SK-N-SH (cell line): ENCODE results near the gene SLC44A5. TPM values are rescaled to one million over a fixed set of nuclear protein-coding genes. Genes with fewer than 3 reads are reported as not detected.

Experiments
- CTCF ChIA-PET: fragments of 300-600, 350-600 bp; formaldehyde crosslinking; extraction: SDS; loops from one replicate; lab custom pipeline; 2021; lab: Yijun Ruan, JAX
- POLR2A ChIA-PET: fragments of 350-600 bp; sonication (Branson Sonifier 250); formaldehyde crosslinking; extraction: SDS; loops from one replicate; lab custom pipeline; 2020; ENCODE audit warnings: antibody characterized with exemption, inconsistent platforms; lab: Yijun Ruan, JAX
- DNase-seq: peaks from one replicate; pipeline ENCODE4 v3.0.0; 2012
- H2AFZ ChIP-seq: fragments of 200-600 bp; sonication (generic); 2 replicates; pipeline ENCODE4 v1.8.1; 2016; ENCODE audit warnings: antibody characterized with exemption, mild to moderate bottlenecking, low read depth
- H3F3A ChIP-seq: fragments of 200-600 bp; sonication (generic); replicated peaks from 2 replicates; pipeline ENCODE3; 2016; ENCODE audit warnings: antibody characterized with exemption, mild to moderate bottlenecking; ENCODE audit not compliant: insufficient read depth
- H3K27ac ChIP-seq, 2 experiments: fragments of 200-500 bp in 1 of 2; fragments of 200-600 bp in 1 of 2; sonication (Bioruptor generic) in 1 of 2; sonication (generic), shearing (Covaris generic) in 1 of 2; 2 replicates each; pipeline versions ENCODE4 v1.5.1 to v1.6.1; 2014 to 2016; ENCODE audit warnings: low read depth in 2 of 2, inconsistent platforms in 1 of 2, low read length in 1 of 2, mild to moderate bottlenecking in 1 of 2, mixed read lengths in 1 of 2
- H3K27me3 ChIP-seq: fragments of 200-600 bp; sonication (generic), shearing (Covaris generic); 2 replicates; pipeline ENCODE4 v1.6.1; 2016; ENCODE audit warnings: mixed run types; ENCODE audit not compliant: insufficient read depth
- H3K36me3 ChIP-seq, 2 experiments: fragments of 200-500 bp in 1 of 2; fragments of 200-600 bp in 1 of 2; sonication (Bioruptor generic) in 1 of 2; sonication (generic) in 1 of 2; replicated peaks in 1 of 2; 2 replicates each; pipeline versions ENCODE3 to v1.5.1; 2014 to 2016; ENCODE audit warnings: low read length in 1 of 2, mild to moderate bottlenecking in 1 of 2; ENCODE audit not compliant: insufficient read depth in 2 of 2, control insufficient read depth in 1 of 2
- H3K4me1 ChIP-seq, 2 experiments: fragments of 200-500 bp in 1 of 2; fragments of 200-600 bp in 1 of 2; sonication (Bioruptor generic) in 1 of 2; sonication (generic), shearing (Covaris generic) in 1 of 2; 2 replicates each; pipeline versions ENCODE4 v1.5.1 to v1.6.1; 2014 to 2016; ENCODE audit warnings: low read depth in 1 of 2, low read length in 1 of 2, mixed run types in 1 of 2; ENCODE audit not compliant: insufficient read depth in 2 of 2, control insufficient read depth in 1 of 2
- H3K4me2 ChIP-seq: fragments of 200-600 bp; sonication (generic), shearing (Covaris generic); 2 replicates; pipeline ENCODE4 v1.6.1; 2017; ENCODE audit warnings: mixed run types
- H3K4me3 ChIP-seq, 2 experiments: fragments of 200-500 bp in 1 of 2; fragments of 200-600 bp in 1 of 2; sonication (Bioruptor generic) in 1 of 2; sonication (generic), shearing (Covaris generic) in 1 of 2; 2 replicates each; pipeline versions ENCODE4 v1.5.1 to v1.8.1; 2014 to 2016; ENCODE audit warnings: low read depth in 2 of 2, inconsistent platforms in 1 of 2, low read length in 1 of 2, mild to moderate bottlenecking in 1 of 2, mixed read lengths in 1 of 2, moderate library complexity in 1 of 2
- H3K79me2 ChIP-seq: fragments of 200-600 bp; sonication (generic); 2 replicates; pipeline ENCODE4 v1.8.1; 2017; ENCODE audit warnings: mild to moderate bottlenecking; ENCODE audit not compliant: insufficient read depth
- H3K9ac ChIP-seq: fragments of 200-600 bp; sonication (generic); 2 replicates; pipeline ENCODE4 v1.6.1; 2017; ENCODE audit warnings: mixed run types
- H3K9me2 ChIP-seq: fragments of 200-600 bp; sonication (generic); 2 replicates; pipeline ENCODE4 v1.6.1; 2017; ENCODE audit warnings: mixed run types
- H3K9me3 ChIP-seq: fragments of 200-600 bp; sonication (generic); 2 replicates; pipeline ENCODE4 v1.6.1; 2017; ENCODE audit warnings: mixed run types, mild to moderate bottlenecking, moderate library complexity
- H4K20me1 ChIP-seq: fragments of 200-600 bp; sonication (generic); 2 replicates; pipeline ENCODE4 v1.6.1; 2017; ENCODE audit warnings: mild to moderate bottlenecking, mixed run types; ENCODE audit not compliant: insufficient read depth
- CHD2 ChIP-seq: fragments of 150-350 bp; IDR thresholded peaks from 2 replicates; pipeline ENCODE4 v1.6.1; 2018; ENCODE audit warnings: low read length; ENCODE audit not compliant: partially characterized antibody
- EP300 ChIP-seq, 2 experiments: IDR thresholded peaks; 2 replicates each; pipeline versions ENCODE4 v1.4.0 to v1.6.1; 2012; ENCODE audit warnings: borderline replicate concordance in 1 of 2, low read depth in 1 of 2, low read length in 1 of 2
- EZH2phosphoT487 ChIP-seq: fragments of 200-600 bp; sonication (generic); IDR thresholded peaks from 2 replicates; pipeline ENCODE4 v1.6.1; 2017; ENCODE audit warnings: low read depth, mixed run types, mild to moderate bottlenecking, antibody characterized with exemption, moderate library complexity, borderline replicate concordance
- FOSL2 ChIP-seq: IDR thresholded peaks from 2 replicates; pipeline ENCODE4 v1.4.0; 2012; ENCODE audit warnings: low read depth, mild to moderate bottlenecking, moderate library complexity, borderline replicate concordance
- FOXJ3 ChIP-seq: sonication (generic); formaldehyde crosslinking; IDR thresholded peaks from 2 replicates; pipeline ENCODE4 v1.5.1; 2020; ENCODE audit warnings: mild to moderate bottlenecking, missing genetic modification reagents
- IRF3 ChIP-seq: fragments of 150-350 bp; IDR thresholded peaks from 2 replicates; pipeline ENCODE4 v1.6.1; 2016; ENCODE audit warnings: mild to moderate bottlenecking, low read depth, low read length
- MEF2A ChIP-seq: IDR thresholded peaks from 2 replicates; pipeline ENCODE4 v1.4.0; 2012; ENCODE audit warnings: low read depth, borderline replicate concordance
- NFIC ChIP-seq: IDR thresholded peaks from 2 replicates; pipeline ENCODE4 v1.4.0; 2012; ENCODE audit warnings: borderline replicate concordance
- NRF1 ChIP-seq: IDR thresholded peaks from 2 replicates; pipeline ENCODE4 v1.6.1; 2012; ENCODE audit warnings: low read depth, mild to moderate bottlenecking, low read length
- PBX3 ChIP-seq: IDR thresholded peaks from 2 replicates; pipeline ENCODE4; 2012
- POLR2AphosphoS5 ChIP-seq: IDR thresholded peaks from 2 replicates; pipeline ENCODE4 v1.6.1; 2012; ENCODE audit warnings: low read depth, low read length
- RCOR1 ChIP-seq: fragments of 150-350 bp; IDR thresholded peaks from 2 replicates; pipeline ENCODE4 v1.6.1; 2017; ENCODE audit warnings: antibody characterized with exemption, low read length
- REST ChIP-seq: IDR thresholded peaks from 2 replicates; pipeline ENCODE4 v1.6.1; 2012; ENCODE audit warnings: mild to moderate bottlenecking, low read depth, low read length, moderate library complexity
- SMC3 ChIP-seq: IDR thresholded peaks from 2 replicates; pipeline ENCODE4 v1.6.1; 2012; ENCODE audit warnings: low read depth, low read length, improper control_type of control experiment
- TAF1 ChIP-seq: IDR thresholded peaks from 2 replicates; pipeline ENCODE4 v1.6.1; 2012; ENCODE audit warnings: low read depth, mild to moderate bottlenecking, low read length, moderate library complexity, borderline replicate concordance
- TCF12 ChIP-seq: IDR thresholded peaks from 2 replicates; pipeline ENCODE4 v1.4.0; 2012
- TEAD4 ChIP-seq: IDR thresholded peaks from 2 replicates; pipeline ENCODE4 v1.4.0; 2012; ENCODE audit warnings: mild to moderate bottlenecking, borderline replicate concordance; ENCODE audit not compliant: insufficient read depth
- USF2 ChIP-seq: fragments of 150-350 bp; IDR thresholded peaks from 2 replicates; pipeline ENCODE4 v1.6.1; 2017; ENCODE audit warnings: antibody characterized with exemption, low read length, low read depth, borderline replicate concordance
- ZBTB33 ChIP-seq: IDR thresholded peaks from 2 replicates; pipeline ENCODE4 v1.4.0; 2012; ENCODE audit warnings: low read depth, borderline replicate concordance
- WGBS: methylation state at CpG from one replicate; pipeline ENCODE4 v1.1.6; 2017; ENCODE audit warnings: low lambda C conversion rate; 5-methylcytosine and 5-hydroxymethylcytosine counted together
- polyA plus RNA-seq, 3 experiments: library from polyadenylated mRNA; depleted of rRNA; stranded (reverse); fragments of >200 nt; gene quantifications; 2 replicates each; pipeline ENCODE4 v1.2.3, GENCODE V29; 2012

SLC44A5 gene
- polyA plus RNA-seq, 1 of the 3 experiments (the other 2 are of a cell fraction), result 4.9 TPM

GRCh38 chr1:75317976-75318375, 292.9 kb downstream of the SLC44A5 start:
- Histone ChIP-seq H3K79me2 (no peaks in the 10 kb centered on the region), H4K20me1 (no peaks in the 10 kb centered on the region), H3K9me3 (no peaks in the 10 kb centered on the region), H2AFZ (no peak overlapping the region), H3F3A (no peaks in the 10 kb centered on the region), H3K9ac (no peak overlapping the region), H3K4me3 (no peak overlapping the region), H3K4me2 (no peak overlapping the region), H3K4me1 (no peaks in the 10 kb centered on the region), H3K27me3 (no peaks in the 10 kb centered on the region), H3K9me2 (no peaks in the 10 kb centered on the region)
- 87% methylated on average over 4 of the region's 4 CpGs for WGBS
- POLR2A ChIA-PET, result no interaction called here
- TF ChIP-seq TCF12, result no peak
- no peak for TF ChIP-seq CHD2
- TF ChIP-seq FOSL2, result no peak
- TF ChIP-seq TAF1, result no peak
- TF ChIP-seq IRF3, result no peak
- no peak for TF ChIP-seq SMC3
- TF ChIP-seq EP300 (IDR thresholded peaks at IDR 0.05; ENCODE audit: borderline replicate concordance in 1 of 2, low read depth in 1 of 2, low read length in 1 of 2), result no peak
- TF ChIP-seq MEF2A, result no peak
- no peak for TF ChIP-seq RCOR1
- TF ChIP-seq, all 33 proteins: peak for 0
- Histone ChIP-seq H3K27ac (no peak overlapping the region), H3K36me3 (no peaks in the 10 kb centered on the region)
- CTCF ChIA-PET, result no interaction called here
- no peak for DNase-seq

GRCh38 chr1:75316230-75316629, 294.7 kb downstream of the SLC44A5 start:
- H2AFZ ChIP-seq, result no peak overlapping the region
- no peak overlapping the region for H3K9ac ChIP-seq
- POLR2A ChIA-PET, result no interaction called here
- H3F3A ChIP-seq, result no peaks in the 10 kb centered on the region
- H4K20me1 ChIP-seq, result no peaks in the 10 kb centered on the region
- no peak overlapping the region for H3K4me3 ChIP-seq
- WGBS, result 87% methylated on average over 1 of the region's 1 CpG
- no peaks in the 10 kb centered on the region for H3K9me3 ChIP-seq
- no peak overlapping the region for H3K27ac ChIP-seq
- CTCF ChIA-PET, result interaction anchor here (1.8 kb wide), 1 partner anchor 51 kb away, joined by 3 read pairs; no protein-coding TSS in a partner anchor
- no peak overlapping the region for H3K4me2 ChIP-seq
- DNase-seq, result no peak
- no peaks in the 10 kb centered on the region for H3K27me3 ChIP-seq
- H3K79me2 ChIP-seq, result no peaks in the 10 kb centered on the region
- no peaks in the 10 kb centered on the region for H3K4me1 ChIP-seq
- no peaks in the 10 kb centered on the region for H3K9me2 ChIP-seq
- H3K36me3 ChIP-seq, result no peaks in the 10 kb centered on the region
- no peak for TF ChIP-seq NRF1
- no peak for TF ChIP-seq MEF2A
- TF ChIP-seq USF2, result no peak
- TF ChIP-seq REST, result no peak
- no peak for TF ChIP-seq EZH2phosphoT487
- TF ChIP-seq TAF1, result no peak
- TF ChIP-seq RCOR1, result no peak
- TF ChIP-seq PBX3, result no peak
- TF ChIP-seq FOXJ3 (CRISPR knock-in tag), result no peak
- no peak for TF ChIP-seq TEAD4
- no peak for TF ChIP-seq POLR2AphosphoS5
- TF ChIP-seq FOSL2, result no peak
- TF ChIP-seq TCF12, result no peak
- TF ChIP-seq ZBTB33, result no peak
- no peak for TF ChIP-seq NFIC
- no peak for TF ChIP-seq EP300 (IDR thresholded peaks at IDR 0.05; ENCODE audit: borderline replicate concordance in 1 of 2, low read depth in 1 of 2, low read length in 1 of 2)
